Neural cell (in vitro differentiated cells): ENCODE measurements around the gene DNAJC3. TPM values are rescaled to one million over a fixed set of nuclear protein-coding genes. Genes with fewer than 3 reads are reported as not detected.

Experiments used
- H2AFZ ChIP-seq: fragments of 200-600, 300-800 bp; sonication (generic), shearing (Covaris generic); 2 replicates; pipeline ENCODE4 v1.6.0; 2014; ENCODE audit warnings: low read depth, mild to moderate bottlenecking, antibody characterized with exemption, low read length, moderate library complexity
- H3F3A ChIP-seq: fragments of 200-600 bp; shearing (Covaris generic); 2 replicates; pipeline ENCODE4 v1.6.1; 2016; ENCODE audit warnings: mild to moderate bottlenecking, moderate library complexity, mixed read lengths, antibody characterized with exemption, low read length; ENCODE audit not compliant: insufficient read depth, poor library complexity, severe bottlenecking
- H3K27ac ChIP-seq: fragments of 200-600, 300-800 bp; sonication (generic), shearing (Covaris generic); 2 replicates; pipeline ENCODE4 v1.5.1; 2014; ENCODE audit warnings: mild to moderate bottlenecking, low read length, moderate library complexity
- H3K27me3 ChIP-seq: fragments of 300-800, 200-600 bp; sonication (generic), shearing (Covaris generic); 2 replicates; pipeline ENCODE4 v1.6.0; 2014; ENCODE audit warnings: mild to moderate bottlenecking, low read depth, low read length, moderate library complexity; ENCODE audit not compliant: insufficient read depth
- H3K36me3 ChIP-seq: fragments of 300-800, 200-600 bp; sonication (generic), shearing (Covaris generic); 2 replicates; pipeline ENCODE4 v1.5.1; 2014; ENCODE audit warnings: mild to moderate bottlenecking, antibody characterized with exemption, low read length, moderate library complexity; ENCODE audit not compliant: insufficient read depth
- H3K4me2 ChIP-seq: fragments of 300-800, 200-600 bp; sonication (generic), shearing (Covaris generic); 2 replicates; pipeline ENCODE4 v1.6.0; 2014; ENCODE audit warnings: mild to moderate bottlenecking, low read length
- H3K4me3 ChIP-seq: fragments of 300-800, 200-600 bp; sonication (generic), shearing (Covaris generic); 2 replicates; pipeline ENCODE4 v1.5.1; 2014; ENCODE audit warnings: mild to moderate bottlenecking, low read length, moderate library complexity
- H3K79me2 ChIP-seq: fragments of 200-600 bp; shearing (Covaris generic); replicated peaks from 2 replicates; pipeline ENCODE4 v1.6.0; 2014; ENCODE audit warnings: mild to moderate bottlenecking, low read length, moderate library complexity; ENCODE audit not compliant: insufficient read depth
- H3K9ac ChIP-seq: fragments of 300-800, 200-600 bp; sonication (generic), shearing (Covaris generic); 2 replicates; pipeline ENCODE4 v1.6.1; 2016; ENCODE audit warnings: mild to moderate bottlenecking, low read length, mixed read lengths
- H3K9me2 ChIP-seq: fragments of 200-600 bp; shearing (Covaris generic); 2 replicates; pipeline ENCODE4 v1.6.1; 2016; ENCODE audit warnings: mild to moderate bottlenecking, low read length, mixed read lengths; ENCODE audit not compliant: insufficient read depth
- H3K9me3 ChIP-seq: fragments of 200-600, 300-800 bp; sonication (generic), shearing (Covaris generic); 2 replicates; pipeline ENCODE4 v1.6.1; 2016; ENCODE audit warnings: mild to moderate bottlenecking, mixed run types, low read length, moderate library complexity, mixed read lengths
- H4K20me1 ChIP-seq: fragments of 200-600 bp; shearing (Covaris generic); 2 replicates; pipeline ENCODE4 v1.6.1; 2016; ENCODE audit warnings: mild to moderate bottlenecking, mixed run types; ENCODE audit not compliant: insufficient read depth
- CTCF ChIP-seq: fragments of 450-650 bp; IDR thresholded peaks from 2 replicates; pipeline ENCODE4 v1.5.1; 2014; ENCODE audit warnings: antibody characterized with exemption, mild to moderate bottlenecking, moderate library complexity; ENCODE audit not compliant: poor library complexity, severe bottlenecking
- EP300 ChIP-seq: fragments of 450-650 bp; conservative IDR thresholded peaks from 2 replicates; pipeline ENCODE4 v1.6.1; 2014; ENCODE audit warnings: antibody characterized with exemption, mild to moderate bottlenecking, moderate library complexity; ENCODE audit not compliant: poor library complexity, severe bottlenecking
- EZH2 ChIP-seq: fragments of 200-600, 300-800 bp; shearing (Covaris generic), sonication (generic); IDR thresholded peaks from 2 replicates; pipeline ENCODE4 v1.6.1; 2014; ENCODE audit warnings: antibody characterized with exemption, low read length, borderline replicate concordance, mild to moderate bottlenecking; ENCODE audit not compliant: insufficient read depth, poor library complexity, severe bottlenecking
- MXI1 ChIP-seq: fragments of 450-650 bp; conservative IDR thresholded peaks from 2 replicates; pipeline ENCODE4 v1.6.1; 2014; ENCODE audit warnings: antibody characterized with exemption, mild to moderate bottlenecking; ENCODE audit not compliant: poor library complexity, severe bottlenecking
- POLR2AphosphoS5 ChIP-seq: IDR thresholded peaks from 2 replicates; pipeline ENCODE4 v1.6.1; 2012
- RAD21 ChIP-seq: fragments of 450-650 bp; conservative IDR thresholded peaks from 2 replicates; pipeline ENCODE4 v1.6.1; 2014; ENCODE audit warnings: antibody characterized with exemption, mild to moderate bottlenecking, moderate library complexity
- SMC3 ChIP-seq: fragments of 450-650 bp; conservative IDR thresholded peaks from 2 replicates; pipeline ENCODE4 v1.6.1; 2014; ENCODE audit warnings: antibody characterized with exemption, mild to moderate bottlenecking, moderate library complexity; ENCODE audit not compliant: poor library complexity
- TAF1 ChIP-seq: IDR thresholded peaks from 2 replicates; pipeline ENCODE4 v1.6.1; 2012; ENCODE audit warnings: low read depth
- polyA plus RNA-seq: library from polyadenylated mRNA; depleted of rRNA; stranded (reverse); fragments of >200 nt; gene quantifications from 2 replicates; pipeline ENCODE4 v1.2.3, GENCODE V29; 2014
- TF ChIP-seq, protein P1 (sequence below): IDR thresholded peaks from 2 replicates; pipeline ENCODE4 v1.6.1; 2012; ENCODE audit warnings: borderline replicate concordance

DNAJC3 gene
- polyA plus RNA-seq, 1 donor from 2014 or later, result 8.2 TPM

DNA sequence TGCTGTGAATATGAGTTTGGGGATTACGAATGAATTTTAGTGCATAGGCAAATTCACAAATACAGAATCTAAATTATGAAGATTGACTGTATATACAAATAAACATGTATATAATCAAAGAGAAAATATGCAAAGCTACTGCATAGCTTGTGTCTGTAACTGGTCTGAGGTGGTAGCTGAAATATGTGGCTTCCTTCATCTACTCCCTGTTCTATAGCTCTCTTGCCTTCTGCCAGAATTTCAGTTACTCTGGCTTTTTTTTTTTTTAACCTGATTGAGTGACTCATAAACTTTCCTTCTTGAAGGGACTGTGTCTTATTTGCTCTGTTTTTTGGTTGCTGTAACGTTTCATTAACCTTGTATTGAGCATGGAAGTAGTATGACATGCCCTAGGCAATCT lies 26.6 kb downstream of the DNAJC3 start:
- no peaks in the 10 kb centered on the region for H3K79me2 ChIP-seq
- no peaks in the 10 kb centered on the region for H3K9me3 ChIP-seq
- H3K27me3 ChIP-seq, result no peaks in the 10 kb centered on the region
- H3K36me3 ChIP-seq, result no peaks in the 10 kb centered on the region
- TF ChIP-seq POLR2AphosphoS5, result no peak
- TF ChIP-seq, protein P1, sequence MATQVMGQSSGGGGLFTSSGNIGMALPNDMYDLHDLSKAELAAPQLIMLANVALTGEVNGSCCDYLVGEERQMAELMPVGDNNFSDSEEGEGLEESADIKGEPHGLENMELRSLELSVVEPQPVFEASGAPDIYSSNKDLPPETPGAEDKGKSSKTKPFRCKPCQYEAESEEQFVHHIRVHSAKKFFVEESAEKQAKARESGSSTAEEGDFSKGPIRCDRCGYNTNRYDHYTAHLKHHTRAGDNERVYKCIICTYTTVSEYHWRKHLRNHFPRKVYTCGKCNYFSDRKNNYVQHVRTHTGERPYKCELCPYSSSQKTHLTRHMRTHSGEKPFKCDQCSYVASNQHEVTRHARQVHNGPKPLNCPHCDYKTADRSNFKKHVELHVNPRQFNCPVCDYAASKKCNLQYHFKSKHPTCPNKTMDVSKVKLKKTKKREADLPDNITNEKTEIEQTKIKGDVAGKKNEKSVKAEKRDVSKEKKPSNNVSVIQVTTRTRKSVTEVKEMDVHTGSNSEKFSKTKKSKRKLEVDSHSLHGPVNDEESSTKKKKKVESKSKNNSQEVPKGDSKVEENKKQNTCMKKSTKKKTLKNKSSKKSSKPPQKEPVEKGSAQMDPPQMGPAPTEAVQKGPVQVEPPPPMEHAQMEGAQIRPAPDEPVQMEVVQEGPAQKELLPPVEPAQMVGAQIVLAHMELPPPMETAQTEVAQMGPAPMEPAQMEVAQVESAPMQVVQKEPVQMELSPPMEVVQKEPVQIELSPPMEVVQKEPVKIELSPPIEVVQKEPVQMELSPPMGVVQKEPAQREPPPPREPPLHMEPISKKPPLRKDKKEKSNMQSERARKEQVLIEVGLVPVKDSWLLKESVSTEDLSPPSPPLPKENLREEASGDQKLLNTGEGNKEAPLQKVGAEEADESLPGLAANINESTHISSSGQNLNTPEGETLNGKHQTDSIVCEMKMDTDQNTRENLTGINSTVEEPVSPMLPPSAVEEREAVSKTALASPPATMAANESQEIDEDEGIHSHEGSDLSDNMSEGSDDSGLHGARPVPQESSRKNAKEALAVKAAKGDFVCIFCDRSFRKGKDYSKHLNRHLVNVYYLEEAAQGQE, result no peak
- TF ChIP-seq MXI1, result no peak
- TF ChIP-seq TAF1, result no peak
- TF ChIP-seq EZH2, result no peak
- no peak for TF ChIP-seq RAD21
- TF ChIP-seq CTCF, result no peak
- no peak for TF ChIP-seq EP300
- no peak for TF ChIP-seq SMC3
- H3F3A ChIP-seq, result no peaks in the 10 kb centered on the region
- H2AFZ ChIP-seq, result no peak overlapping the region
- no peak overlapping the region for H3K4me3 ChIP-seq
- H3K4me2 ChIP-seq, result no peak overlapping the region
- no peak overlapping the region for H3K9ac ChIP-seq
- no peaks in the 10 kb centered on the region for H3K9me2 ChIP-seq
- H3K27ac ChIP-seq, result no peak overlapping the region
- no peaks in the 10 kb centered on the region for H4K20me1 ChIP-seq

DNA sequence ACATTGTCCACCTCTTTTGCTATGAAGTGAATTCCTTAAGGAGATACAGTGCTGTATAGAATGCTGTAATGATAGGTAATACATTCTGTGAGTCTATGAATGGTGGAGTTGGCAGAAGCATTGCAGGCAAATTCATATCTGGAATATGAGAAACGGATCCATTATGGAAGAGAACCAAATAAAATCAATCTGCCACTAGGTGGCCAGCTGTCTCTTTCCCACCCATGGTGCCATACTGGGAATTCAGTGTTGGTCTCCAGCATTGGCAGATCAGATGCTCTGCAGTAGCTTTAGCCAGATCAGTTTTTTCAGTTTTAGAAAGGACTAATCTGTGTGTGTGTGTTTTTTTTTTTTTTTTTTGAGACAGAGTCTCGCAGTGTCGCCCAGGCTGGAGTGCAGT lies 27.6 kb downstream of the DNAJC3 start:
- Histone ChIP-seq H3K4me3 (no peak overlapping the region), H3K36me3 (no peaks in the 10 kb centered on the region), H3K27me3 (no peaks in the 10 kb centered on the region), H3K9ac (no peak overlapping the region), H2AFZ (no peak overlapping the region), H3K9me2 (no peaks in the 10 kb centered on the region), H3K9me3 (no peaks in the 10 kb centered on the region), H3K4me2 (no peak overlapping the region), H3F3A (no peaks in the 10 kb centered on the region), H4K20me1 (no peaks in the 10 kb centered on the region), H3K27ac (no peak overlapping the region), H3K79me2 (no peaks in the 10 kb centered on the region)
- TF ChIP-seq MXI1 (no peak), RAD21 (no peak), POLR2AphosphoS5 (no peak), EP300 (no peak), CTCF (no peak)
- TF ChIP-seq, protein P1, result no peak
